ENCODE measurements around the gene KCNAB1. TPM values are rescaled to one million over a fixed set of nuclear protein-coding genes. Genes with fewer than 3 reads are reported as not detected.
A peak's percentile ranks its signal among the peaks of the same experiment; 100 is the strongest.

The KCNAB1 gene
- total and polyA plus RNA-seq, 12 donors, result 1.4 to 5.0 (median 2.5) TPM

- no peaks in the 10 kb centered on the region for H3K9me3 ChIP-seq
- no peak overlapping the region for H3K27ac ChIP-seq
- TF ChIP-seq CTCF (IDR thresholded peaks at IDR 0.05), result no peak
- H3K27me3 ChIP-seq, result peaks cover 0 to 11% (median 7%) of the 10 kb centered on the region in 7 donors
- 92 to 93% methylated on average over 8 of the region's 8 CpGs for WGBS, 2 donors
- peaks cover 0 to 39% (median 10%) of the 10 kb centered on the region in 9 donors for H3K4me1 ChIP-seq
- intact Hi-C loops (cut with DNase I), result loop anchor here in 1 of 10 donors (10.0 kb wide), 1 partner anchor 187 kb away; no protein-coding TSS in a partner anchor
- H3K4me3 ChIP-seq, result no peak overlapping the region
- no peak for DNase-seq
- no peaks in the 10 kb centered on the region for H3K36me3 ChIP-seq
- no peak for ATAC-seq
Observed at GRCh38 chr3:156297582-156297981, 177.2 kb downstream of the KCNAB1 start.

GRCh38 chr3:156298014-156298413 is 177.6 kb downstream of the KCNAB1 start:
- DNase-seq (no peak), ATAC-seq (no peak)
- Histone ChIP-seq H3K36me3 (no peaks in the 10 kb centered on the region), H3K27me3 (peaks cover 0 to 7% (median 2%) of the 10 kb centered on the region in 7 donors), H3K27ac (peak overlapping the region in 1 of 10 donors; percentile 20), H3K4me1 (peaks cover 0 to 43% (median 11%) of the 10 kb centered on the region in 9 donors), H3K9me3 (no peaks in the 10 kb centered on the region), H3K4me3 (no peak overlapping the region)
- intact Hi-C loops (cut with DNase I), result loop anchor here in 1 of 10 donors (10.0 kb wide), 1 partner anchor 187 kb away; no protein-coding TSS in a partner anchor
- 98% methylated on average over 6 of the region's 6 CpGs for WGBS, 2 donors
- no peak for TF ChIP-seq CTCF (IDR thresholded peaks at IDR 0.05)

- H3K27me3 ChIP-seq, result peaks cover 0 to under 1% (median 0%) of the 10 kb centered on the region in 7 donors
- intact Hi-C loops (cut with DNase I), result loop anchor here in 1 of 10 donors (10.0 kb wide), 1 partner anchor 186 kb away; no protein-coding TSS in a partner anchor
- H3K4me3 ChIP-seq, result no peak overlapping the region
- WGBS, 2 donors, result 86 to 87% methylated on average over 2 of the region's 2 CpGs
- ATAC-seq (peak in 7 of 8 donors; percentile 36 to 76 (median 55)), DNase-seq (peak; percentile 46 to 48)
- no peak for TF ChIP-seq CTCF (IDR thresholded peaks at IDR 0.05)
- no peaks in the 10 kb centered on the region for H3K9me3 ChIP-seq
- H3K4me1 ChIP-seq, result peaks cover 0 to 53% (median 17%) of the 10 kb centered on the region in 9 donors
- H3K36me3 ChIP-seq, result no peaks in the 10 kb centered on the region
- H3K27ac ChIP-seq, result peak overlapping the region in 7 of 10 donors; percentile 8 to 73 (median 57)
Observed at GRCh38 chr3:156298938-156299337, 178.6 kb downstream of the KCNAB1 start.

- Histone ChIP-seq H3K4me3 (peak overlapping the region in 2 of 10 donors; percentile 5), H3K27ac (peak overlapping the region in 9 of 10 donors; percentile 2 to 73 (median 48)), H3K4me1 (peaks cover 0 to 56% (median 17%) of the 10 kb centered on the region in 9 donors), H3K36me3 (no peaks in the 10 kb centered on the region), H3K27me3 (no peaks in the 10 kb centered on the region), H3K9me3 (no peaks in the 10 kb centered on the region)
- TF ChIP-seq CTCF (IDR thresholded peaks at IDR 0.05), result no peak
- DNase-seq (no peak), ATAC-seq (peak in 5 of 8 donors; percentile 59 to 79 (median 75))
- intact Hi-C loops (cut with DNase I), result loop anchor here in 1 of 10 donors (10.0 kb wide), 1 partner anchor 185 kb away; no protein-coding TSS in a partner anchor
- WGBS, 2 donors, result 60 to 65% methylated on average over 2 of the region's 2 CpGs
Observed at GRCh38 chr3:156299569-156299968, 179.2 kb downstream of the KCNAB1 start.
